Right atrium auricular region (tissue), 2 donors: ENCODE measurements around the gene CDC42BPA. TPM values are rescaled to one million over a fixed set of nuclear protein-coding genes. Genes with fewer than 3 reads are reported as not detected.

Source experiments
- DNase-seq: peaks from one replicate; pipeline ENCODE4 v3.0.0-alpha.2; 2019; ENCODE audit warnings: low spot score
- H3K27ac ChIP-seq, 2 donors: fragments of 200-600 bp; sonication (generic); 1 replicate in 1 of 2; 2 replicates in 1 of 2; pipeline ENCODE4 v1.5.1; 2016 to 2019
- H3K27me3 ChIP-seq, 2 donors: fragments of 200-600 bp; sonication (generic); one replicate each; pipeline versions ENCODE4 v1.5.1 to v1.6.0; 2017 to 2019
- H3K36me3 ChIP-seq: fragments of 200-600 bp; sonication (generic); one replicate; pipeline ENCODE4 v1.5.1; 2016
- H3K4me1 ChIP-seq, 2 donors: fragments of 200-600 bp; sonication (generic); one replicate each; pipeline versions ENCODE4 v1.5.1 to v1.6.0; 2017 to 2019
- H3K4me3 ChIP-seq, 2 donors: fragments of 200-600 bp; sonication (generic); 1 replicate in 1 of 2; 2 replicates in 1 of 2; pipeline ENCODE4 v1.5.1; 2017 to 2019; ENCODE audit warnings: mild to moderate bottlenecking in 1 of 2, moderate library complexity in 1 of 2
- H3K9me3 ChIP-seq, 2 donors: fragments of 200-600 bp; sonication (generic); one replicate each; pipeline ENCODE4 v1.5.1; 2019
- total RNA-seq, 2 donors: library from RNA; depleted of rRNA; stranded (reverse); fragments of >200 nt; gene quantifications; one replicate each; pipeline ENCODE4 v1.1.0, GENCODE V29; 2016
- TF ChIP-seq, protein P1 (sequence below), 2 donors: fragments of 200-600 bp; sonication (generic); IDR thresholded peaks; one replicate each; pipeline ENCODE4 v1.5.1; 2019; ENCODE audit warnings: antibody characterized with exemption in 2 of 2

Gene CDC42BPA
- total RNA-seq, 2 donors from 2014 or later: 26.0 to 32.0 TPM

DNA sequence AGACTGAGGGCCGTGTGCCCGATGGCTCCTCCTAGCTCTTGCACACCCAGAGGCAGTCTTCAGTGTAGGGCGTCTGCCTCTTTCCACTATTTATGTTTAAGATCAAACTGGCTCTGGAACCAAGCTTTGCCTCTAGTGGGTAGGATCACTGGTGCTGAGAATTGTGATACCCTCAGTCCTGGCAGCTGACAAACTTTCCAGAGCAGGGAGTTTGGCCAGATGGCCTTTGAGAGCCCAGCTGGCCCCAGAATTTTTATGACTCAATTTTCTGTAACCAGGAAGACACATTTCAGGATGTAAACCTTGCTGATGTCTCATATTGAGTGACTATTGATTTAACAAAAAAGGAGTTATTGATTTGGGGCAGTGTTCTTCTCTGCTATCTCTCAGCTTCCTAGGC, 371.5 kb downstream of the CDC42BPA start:
- Histone ChIP-seq H3K4me3 (no peak overlapping the region), H3K27me3 (no peaks in the 10 kb centered on the region), H3K36me3 (no peaks in the 10 kb centered on the region), H3K27ac (peak overlapping the region; percentile 89 to 99), H3K4me1 (peaks cover 0 to 63% of the 10 kb centered on the region in 2 donors), H3K9me3 (peaks cover 0 to 5% of the 10 kb centered on the region in 2 donors)
- no peak for DNase-seq
- TF ChIP-seq, protein P1, sequence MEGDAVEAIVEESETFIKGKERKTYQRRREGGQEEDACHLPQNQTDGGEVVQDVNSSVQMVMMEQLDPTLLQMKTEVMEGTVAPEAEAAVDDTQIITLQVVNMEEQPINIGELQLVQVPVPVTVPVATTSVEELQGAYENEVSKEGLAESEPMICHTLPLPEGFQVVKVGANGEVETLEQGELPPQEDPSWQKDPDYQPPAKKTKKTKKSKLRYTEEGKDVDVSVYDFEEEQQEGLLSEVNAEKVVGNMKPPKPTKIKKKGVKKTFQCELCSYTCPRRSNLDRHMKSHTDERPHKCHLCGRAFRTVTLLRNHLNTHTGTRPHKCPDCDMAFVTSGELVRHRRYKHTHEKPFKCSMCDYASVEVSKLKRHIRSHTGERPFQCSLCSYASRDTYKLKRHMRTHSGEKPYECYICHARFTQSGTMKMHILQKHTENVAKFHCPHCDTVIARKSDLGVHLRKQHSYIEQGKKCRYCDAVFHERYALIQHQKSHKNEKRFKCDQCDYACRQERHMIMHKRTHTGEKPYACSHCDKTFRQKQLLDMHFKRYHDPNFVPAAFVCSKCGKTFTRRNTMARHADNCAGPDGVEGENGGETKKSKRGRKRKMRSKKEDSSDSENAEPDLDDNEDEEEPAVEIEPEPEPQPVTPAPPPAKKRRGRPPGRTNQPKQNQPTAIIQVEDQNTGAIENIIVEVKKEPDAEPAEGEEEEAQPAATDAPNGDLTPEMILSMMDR (IDR thresholded peaks at IDR 0.05): no peak

DNA sequence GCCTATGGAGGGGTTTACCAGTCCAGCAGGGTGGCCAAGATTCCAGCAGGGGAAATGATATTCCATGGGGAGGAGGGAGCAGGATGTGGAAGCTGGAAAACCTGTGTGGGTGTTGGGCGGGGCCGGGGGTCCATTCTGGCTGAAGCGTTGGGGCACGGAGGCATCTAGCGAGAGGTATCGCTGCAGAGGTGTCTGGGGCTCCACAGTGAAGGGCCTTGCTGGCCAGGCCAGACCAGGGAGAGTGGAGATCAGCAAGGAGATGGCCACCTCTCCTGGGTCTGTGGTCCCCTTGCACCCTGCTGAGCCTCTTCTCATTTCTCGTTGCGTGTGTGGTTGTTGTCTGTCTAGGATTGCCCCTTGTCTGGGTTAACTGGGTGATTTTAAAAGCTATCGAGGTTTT, 372.0 kb downstream of the CDC42BPA start:
- Histone ChIP-seq H3K4me1 (peaks cover 0 to 65% of the 10 kb centered on the region in 2 donors), H3K36me3 (no peaks in the 10 kb centered on the region), H3K9me3 (peaks cover 0 to 5% of the 10 kb centered on the region in 2 donors), H3K27ac (peak overlapping the region; percentile 89 to 99), H3K27me3 (no peaks in the 10 kb centered on the region), H3K4me3 (no peak overlapping the region)
- TF ChIP-seq, protein P1 (IDR thresholded peaks at IDR 0.05): no peak
- DNase-seq: peak; percentile 55

DNA sequence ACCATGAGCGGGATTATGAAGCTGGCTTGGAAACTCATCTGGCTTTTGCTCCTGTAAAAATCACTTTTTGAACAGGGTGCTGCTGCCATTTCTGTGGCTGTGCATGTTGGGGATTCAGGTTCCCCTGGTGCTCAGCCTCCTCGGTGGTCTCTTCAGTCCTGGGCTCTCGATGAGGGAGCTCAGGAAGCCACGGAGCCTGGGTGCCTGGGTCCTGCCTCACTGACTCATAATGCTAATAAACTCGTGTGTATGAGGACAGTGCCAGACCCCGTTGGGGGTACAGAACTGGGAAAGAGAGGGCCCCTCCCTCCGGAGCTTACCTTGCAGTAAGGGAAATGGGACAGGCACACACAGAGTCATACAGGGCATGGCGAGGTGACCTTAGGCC, 372.4 kb downstream of the CDC42BPA start:
- H3K4me3 ChIP-seq: no peak overlapping the region

DNA sequence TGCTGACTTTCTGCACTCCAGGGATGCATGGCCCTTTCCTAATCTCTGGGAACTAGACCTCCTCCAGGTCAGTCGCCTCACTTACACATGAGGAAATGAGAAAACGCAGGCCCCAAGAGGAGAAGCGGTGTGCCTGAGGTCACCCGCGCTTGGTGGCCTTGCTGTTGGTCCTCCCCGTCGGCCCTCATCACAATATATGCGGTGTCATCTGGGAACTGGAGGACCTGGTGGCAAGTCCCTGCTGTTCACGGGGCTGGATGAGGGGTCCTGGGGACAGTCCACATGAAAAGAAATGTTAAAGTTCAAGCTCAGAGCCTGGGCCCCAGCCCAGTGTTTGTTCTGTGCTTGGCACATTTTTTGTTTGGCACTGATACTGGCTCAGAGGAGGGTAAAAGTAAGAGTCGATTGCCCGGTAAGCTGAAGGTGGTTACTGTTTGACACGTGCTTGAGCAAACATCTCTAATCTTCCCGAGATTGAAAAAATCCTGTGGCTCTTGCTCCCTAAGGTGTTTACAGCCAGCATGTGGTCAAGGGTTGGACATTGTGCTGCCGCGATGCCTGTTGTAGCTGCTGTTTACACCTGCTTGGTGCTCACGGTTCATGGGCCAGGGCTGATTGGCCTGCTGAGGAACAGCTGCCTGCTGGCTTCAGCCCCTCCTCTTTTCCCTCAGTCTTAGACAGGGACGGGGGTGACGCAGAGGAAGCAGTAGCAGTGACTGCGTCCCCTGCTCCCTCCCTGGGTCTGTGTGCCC, 373.0 kb downstream of the CDC42BPA start:
- Histone ChIP-seq H3K9me3 (peaks cover 0 to 5% of the 10 kb centered on the region in 2 donors), H3K4me1 (peaks cover 0 to 72% of the 10 kb centered on the region in 2 donors), H3K4me3 (no peak overlapping the region), H3K27ac (peak overlapping the region; percentile 89 to 99), H3K36me3 (no peaks in the 10 kb centered on the region), H3K27me3 (no peaks in the 10 kb centered on the region)
- DNase-seq: peak; percentile 59
- TF ChIP-seq, protein P1 (IDR thresholded peaks at IDR 0.05): no peak

More for the DNA sequence above, 372.4 kb downstream of the CDC42BPA start:
- TF ChIP-seq, protein P1 (IDR thresholded peaks at IDR 0.05): no peak
- Histone ChIP-seq H3K4me1 (peaks cover 0 to 67% of the 10 kb centered on the region in 2 donors), H3K27me3 (no peaks in the 10 kb centered on the region), H3K36me3 (no peaks in the 10 kb centered on the region), H3K9me3 (peaks cover 0 to 5% of the 10 kb centered on the region in 2 donors), H3K27ac (peak overlapping the region; percentile 89 to 99)
- peak; percentile 53 for DNase-seq

DNA sequence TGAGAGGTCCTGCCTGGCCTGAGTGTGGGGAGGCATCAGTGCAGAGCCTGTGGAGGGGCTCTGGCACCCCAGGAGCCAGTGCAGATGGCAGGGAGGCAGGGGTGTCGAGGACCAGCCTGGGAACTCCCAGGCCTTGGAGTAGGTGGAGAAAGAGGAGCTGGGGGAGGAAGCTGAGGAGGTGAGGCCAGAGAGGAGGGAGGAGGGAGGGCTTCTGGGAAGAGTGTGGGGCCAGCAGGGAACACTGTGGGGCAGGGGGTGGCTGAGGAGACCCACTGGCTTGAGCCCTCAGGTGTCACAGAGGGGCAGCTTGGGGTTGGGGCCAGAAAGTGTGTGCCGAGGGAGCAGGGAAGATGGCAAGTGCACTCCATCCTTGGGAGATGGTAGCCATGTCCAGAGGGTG, 374.4 kb downstream of the CDC42BPA start:
- H3K4me3 ChIP-seq: peak overlapping the region; percentile 3 to 18
- peaks cover 0 to 5% of the 10 kb centered on the region in 2 donors for H3K9me3 ChIP-seq
- H3K4me1 ChIP-seq: peaks cover 0 to 72% of the 10 kb centered on the region in 2 donors
- H3K36me3 ChIP-seq: no peaks in the 10 kb centered on the region
- H3K27ac ChIP-seq: peak overlapping the region; percentile 89 to 99
- TF ChIP-seq, protein P1 (IDR thresholded peaks at IDR 0.05): no peak
- peak; percentile 47 for DNase-seq
- no peaks in the 10 kb centered on the region for H3K27me3 ChIP-seq
